Osteocyte (in vitro differentiated cells): ENCODE results near the gene ODAD3. TPM values are rescaled to one million over a fixed set of nuclear protein-coding genes. Genes with fewer than 3 reads are reported as not detected.

Source experiments
- DNase-seq: peaks from one replicate; pipeline ENCODE4 v3.0.0; 2021; ENCODE audit warnings: mixed read lengths; ENCODE audit not compliant: unreplicated experiment; ENCODE audit errors: extremely low spot score
- H3K27ac Mint-ChIP-seq: one replicate; pipeline ENCODE4 v1.8.0; 2021; ENCODE audit warnings: mild to moderate bottlenecking, mixed read lengths; ENCODE audit not compliant: unreplicated experiment
- H3K27me3 Mint-ChIP-seq: one replicate; pipeline ENCODE4 v1.8.0; 2021; ENCODE audit warnings: mixed read lengths; ENCODE audit not compliant: unreplicated experiment
- H3K36me3 Mint-ChIP-seq: one replicate; pipeline ENCODE4 v1.8.0; 2021; ENCODE audit warnings: mixed read lengths; ENCODE audit not compliant: unreplicated experiment
- H3K4me1 Mint-ChIP-seq: one replicate; pipeline ENCODE4 v1.8.0; 2021; ENCODE audit warnings: mixed read lengths; ENCODE audit not compliant: unreplicated experiment
- H3K4me3 Mint-ChIP-seq: one replicate; pipeline ENCODE4 v1.8.0; 2021; ENCODE audit warnings: mild to moderate bottlenecking, moderate library complexity, mixed read lengths; ENCODE audit not compliant: unreplicated experiment
- H3K9me3 Mint-ChIP-seq: one replicate; pipeline ENCODE4 v1.8.0; 2021; ENCODE audit warnings: mixed read lengths; ENCODE audit not compliant: unreplicated experiment
- total RNA-seq: library from RNA; stranded (reverse); gene quantifications from 2 replicates; pipeline ENCODE4 v1.2.1, GENCODE V29; 2021
- TF ChIP-seq, protein P1 (sequence below): fragments of 200-600 bp; sonication (generic); IDR thresholded peaks from 2 replicates; pipeline ENCODE4 v1.5.0; 2021; ENCODE audit warnings: antibody characterized with exemption, mild to moderate bottlenecking, moderate library complexity

ODAD3 gene
- total RNA-seq, 1 donor from 2014 or later: not detected

GRCh38 chr19:11374433-11375142, 60.3 kb downstream of the ODAD3 start, which contains the start of gene SWSAP1:
Gene SWSAP1 (plus strand): TSS chr19:11374666. CDS start chr19:11374681, 15 bp downstream.
- no peak within 1 kb of the TSS for H3K4me3 Mint-ChIP-seq
- DNase-seq: peak; percentile 99
- H3K27me3 Mint-ChIP-seq: no peaks in the 10 kb centered on the region
- TF ChIP-seq, protein P1, sequence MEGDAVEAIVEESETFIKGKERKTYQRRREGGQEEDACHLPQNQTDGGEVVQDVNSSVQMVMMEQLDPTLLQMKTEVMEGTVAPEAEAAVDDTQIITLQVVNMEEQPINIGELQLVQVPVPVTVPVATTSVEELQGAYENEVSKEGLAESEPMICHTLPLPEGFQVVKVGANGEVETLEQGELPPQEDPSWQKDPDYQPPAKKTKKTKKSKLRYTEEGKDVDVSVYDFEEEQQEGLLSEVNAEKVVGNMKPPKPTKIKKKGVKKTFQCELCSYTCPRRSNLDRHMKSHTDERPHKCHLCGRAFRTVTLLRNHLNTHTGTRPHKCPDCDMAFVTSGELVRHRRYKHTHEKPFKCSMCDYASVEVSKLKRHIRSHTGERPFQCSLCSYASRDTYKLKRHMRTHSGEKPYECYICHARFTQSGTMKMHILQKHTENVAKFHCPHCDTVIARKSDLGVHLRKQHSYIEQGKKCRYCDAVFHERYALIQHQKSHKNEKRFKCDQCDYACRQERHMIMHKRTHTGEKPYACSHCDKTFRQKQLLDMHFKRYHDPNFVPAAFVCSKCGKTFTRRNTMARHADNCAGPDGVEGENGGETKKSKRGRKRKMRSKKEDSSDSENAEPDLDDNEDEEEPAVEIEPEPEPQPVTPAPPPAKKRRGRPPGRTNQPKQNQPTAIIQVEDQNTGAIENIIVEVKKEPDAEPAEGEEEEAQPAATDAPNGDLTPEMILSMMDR: no peak
- no peak within 1 kb of the TSS for H3K27ac Mint-ChIP-seq
- peaks cover 21% of the 10 kb centered on the region for H3K4me1 Mint-ChIP-seq
- no peaks in the 10 kb centered on the region for H3K9me3 Mint-ChIP-seq
- no peaks in the 10 kb centered on the region for H3K36me3 Mint-ChIP-seq

GRCh38 chr19:11373885-11374432, 61.0 kb downstream of the ODAD3 start:
- Mint-ChIP-seq H3K27ac (no peak overlapping the region), H3K9me3 (no peaks in the 10 kb centered on the region), H3K27me3 (no peaks in the 10 kb centered on the region), H3K4me3 (no peak overlapping the region), H3K4me1 (peaks cover 21% of the 10 kb centered on the region), H3K36me3 (no peaks in the 10 kb centered on the region)
- DNase-seq: no peak
- TF ChIP-seq, protein P1: no peak

DNA sequence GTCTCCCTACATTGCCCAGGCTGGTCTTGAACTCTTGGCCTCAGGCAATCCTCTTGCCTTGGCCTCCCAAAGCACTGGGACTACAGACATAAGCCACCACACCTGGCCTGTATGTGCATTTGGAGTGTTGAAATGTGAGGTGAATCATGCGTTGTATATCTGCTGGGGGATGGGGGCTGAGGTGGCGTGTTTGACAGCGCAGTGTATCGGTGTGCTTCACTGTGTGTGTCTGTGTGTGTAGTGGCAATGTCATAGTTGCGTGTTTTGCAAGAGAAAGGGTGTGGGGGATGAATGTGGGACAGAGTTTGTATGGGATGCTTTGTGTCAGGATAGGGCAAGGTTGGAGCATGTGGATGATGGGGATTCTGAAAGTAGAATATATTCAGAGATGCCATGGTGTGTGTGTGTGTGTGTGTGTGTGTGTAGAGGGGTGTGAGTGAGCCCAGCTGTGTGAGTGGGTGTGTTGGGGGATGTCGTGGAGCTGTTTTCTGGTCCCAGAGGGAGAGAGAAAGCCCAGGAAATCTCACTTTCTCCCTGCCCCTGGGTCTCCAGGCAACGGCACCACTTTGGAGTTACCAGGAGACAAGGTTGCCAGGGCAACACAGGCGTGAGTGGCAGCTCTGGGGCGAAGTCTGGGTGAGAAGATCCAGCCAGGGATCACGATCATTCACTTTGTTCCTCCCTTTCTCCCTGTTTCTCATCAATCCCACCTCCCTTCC, 61.6 kb downstream of the ODAD3 start:
- no peaks in the 10 kb centered on the region for H3K36me3 Mint-ChIP-seq
- no peaks in the 10 kb centered on the region for H3K9me3 Mint-ChIP-seq
- H3K4me1 Mint-ChIP-seq: peaks cover 16% of the 10 kb centered on the region
- TF ChIP-seq, protein P1: no peak
- H3K27ac Mint-ChIP-seq: no peak overlapping the region
- DNase-seq: no peak
- no peaks in the 10 kb centered on the region for H3K27me3 Mint-ChIP-seq
- H3K4me3 Mint-ChIP-seq: peak overlapping the region; percentile 16

GRCh38 chr19:11370744-11371143, 64.2 kb downstream of the ODAD3 start:
- Mint-ChIP-seq H3K4me1 (peaks cover 3% of the 10 kb centered on the region), H3K27me3 (no peaks in the 10 kb centered on the region), H3K9me3 (no peaks in the 10 kb centered on the region), H3K4me3 (no peak overlapping the region), H3K36me3 (peaks cover 1% of the 10 kb centered on the region), H3K27ac (no peak overlapping the region)
- no peak for DNase-seq
- TF ChIP-seq, protein P1: no peak

Other genes with a start within 250 kb of the ODAD3 start
- 386 and 387 TPM in 2 replicates for gene KANK2, start 237.6 kb downstream of the ODAD3 start, total RNA-seq
- not detected in 2 replicates for gene ANGPTL8, start 195.5 kb downstream of the ODAD3 start, total RNA-seq
- gene DOCK6, start 172.6 kb downstream of the ODAD3 start, total RNA-seq: 81.7 and 86.9 TPM in 2 replicates
- not detected in 2 replicates for gene TSPAN16, start 139.0 kb downstream of the ODAD3 start, total RNA-seq
- 2.6 and 4.3 TPM in 2 replicates for gene RAB3D, start 95.5 kb downstream of the ODAD3 start, total RNA-seq
- gene TMEM205, start 88.9 kb downstream of the ODAD3 start, total RNA-seq: 57.4 and 64.1 TPM in 2 replicates
- gene CCDC159, start 88.6 kb downstream of the ODAD3 start, total RNA-seq: 22.4 and 28.1 TPM in 2 replicates
- 51.9 and 55.8 TPM in 2 replicates for gene PLPPR2, start 79.7 kb downstream of the ODAD3 start, total RNA-seq
- 1.3 and 2.4 TPM in 2 replicates for gene SWSAP1, start 60.5 kb downstream of the ODAD3 start, total RNA-seq
- gene EPOR, start 50.8 kb downstream of the ODAD3 start, total RNA-seq: 2.3 and 2.4 TPM in 2 replicates
- 1.1 and 1.9 TPM in 2 replicates for gene RGL3, start 15.8 kb downstream of the ODAD3 start, total RNA-seq
- 398 and 415 TPM in 2 replicates for gene PRKCSH, start 514 bp upstream of the ODAD3 start, total RNA-seq
- not detected in 2 replicates for gene ELAVL3, start 45.9 kb upstream of the ODAD3 start, total RNA-seq
- gene ZNF653, start 70.7 kb upstream of the ODAD3 start, total RNA-seq: 10.3 and 15.1 TPM in 2 replicates
- gene ECSIT, start 94.0 kb upstream of the ODAD3 start, total RNA-seq: 28.9 and 30.0 TPM in 2 replicates
- 8.1 and 9.9 TPM in 2 replicates for gene CNN1, start 103.7 kb upstream of the ODAD3 start, total RNA-seq
- gene ELOF1, start 124.1 kb upstream of the ODAD3 start, total RNA-seq: 49.2 and 49.9 TPM in 2 replicates
- 1.3 and 1.6 TPM in 2 replicates for gene ACP5, start 142.5 kb upstream of the ODAD3 start, total RNA-seq
- gene ZNF627, start 162.4 kb upstream of the ODAD3 start, total RNA-seq: 18.2 and 18.3 TPM in 2 replicates